Liver (tissue), 9 donors: ENCODE measurements around the gene CASQ2. TPM values are rescaled to one million over a fixed set of nuclear protein-coding genes. Genes with fewer than 3 reads are reported as not detected.

ENCODE experiments used
- DNase-seq: peaks from one replicate; pipeline ENCODE4 v3.0.0-alpha.2; 2017; ENCODE audit warnings: low spot score
- H3K27ac ChIP-seq, 2 donors: one replicate each; pipeline ENCODE4 v1.7.0; 2013; ENCODE audit warnings: inconsistent platforms in 2 of 2, low read length in 2 of 2, control low read depth in 1 of 2, low read depth in 1 of 2, mild to moderate bottlenecking in 1 of 2
- H3K27me3 ChIP-seq, 4 donors: one replicate each; pipeline versions ENCODE4 v1.6.1 to v1.7.0; 2013; ENCODE audit warnings: low read length in 3 of 4, inconsistent platforms in 1 of 4, mild to moderate bottlenecking in 1 of 4, moderate library complexity in 1 of 4; ENCODE audit not compliant: control insufficient read depth in 4 of 4, insufficient read depth in 4 of 4
- H3K36me3 ChIP-seq, 4 donors: one replicate each; pipeline versions ENCODE4 v1.6.1 to v1.7.0; 2013; ENCODE audit warnings: low read length in 3 of 4, mild to moderate bottlenecking in 3 of 4, low read depth in 1 of 4, moderate library complexity in 1 of 4; ENCODE audit not compliant: control insufficient read depth in 4 of 4, insufficient read depth in 3 of 4
- H3K4me1 ChIP-seq, 4 donors: one replicate each; pipeline versions ENCODE4 v1.6.1 to v1.7.0; 2013; ENCODE audit warnings: low read length in 3 of 4, mild to moderate bottlenecking in 3 of 4, moderate library complexity in 1 of 4; ENCODE audit not compliant: control insufficient read depth in 4 of 4, insufficient read depth in 4 of 4
- H3K4me3 ChIP-seq, 3 donors: one replicate each; pipeline versions ENCODE4 v1.6.1 to v1.7.0; 2013; ENCODE audit warnings: low read length in 3 of 3, control low read depth in 1 of 3, low read depth in 1 of 3, mild to moderate bottlenecking in 1 of 3
- H3K9ac ChIP-seq, 2 donors: one replicate each; pipeline ENCODE4 v1.7.0; 2013; ENCODE audit warnings: low read length in 2 of 2, mild to moderate bottlenecking in 2 of 2, moderate library complexity in 2 of 2, control low read depth in 1 of 2, low read depth in 1 of 2
- H3K9me3 ChIP-seq, 4 donors: one replicate each; pipeline versions ENCODE4 v1.6.1 to v1.7.0; 2013; ENCODE audit warnings: low read length in 3 of 4; ENCODE audit not compliant: control insufficient read depth in 4 of 4
- EGR1 ChIP-seq, 2 donors: IDR thresholded peaks; 2 replicates each; pipeline ENCODE4 v1.6.1; 2016 to 2018; ENCODE audit warnings: antibody characterized with exemption in 2 of 2, low read depth in 2 of 2
- FOXA1 ChIP-seq: IDR thresholded peaks from 2 replicates; pipeline ENCODE4 v1.6.1; 2016; ENCODE audit warnings: antibody characterized with exemption
- FOXA2 ChIP-seq: IDR thresholded peaks from 2 replicates; pipeline ENCODE4 v1.6.1; 2016; ENCODE audit warnings: antibody characterized with exemption
- HNF4A ChIP-seq, 2 donors: conservative IDR thresholded peaks; 2 replicates each; pipeline ENCODE4 v1.6.1; 2016; ENCODE audit warnings: antibody characterized with exemption in 2 of 2, mild to moderate bottlenecking in 2 of 2
- JUND ChIP-seq, 2 donors: IDR thresholded peaks; 2 replicates each; pipeline ENCODE4 v1.6.1; 2016; ENCODE audit warnings: antibody characterized with exemption in 2 of 2
- MAX ChIP-seq: IDR thresholded peaks from 2 replicates; pipeline ENCODE4 v1.6.1; 2016; ENCODE audit warnings: antibody characterized with exemption
- NR2F2 ChIP-seq: IDR thresholded peaks from 2 replicates; pipeline ENCODE4 v1.6.1; 2016; ENCODE audit warnings: antibody characterized with exemption
- RAD21 ChIP-seq, 2 donors: IDR thresholded peaks; 2 replicates each; pipeline ENCODE4 v1.6.1; 2016; ENCODE audit warnings: antibody characterized with exemption in 2 of 2, mild to moderate bottlenecking in 2 of 2
- RXRA ChIP-seq, 2 donors: IDR thresholded peaks; 2 replicates each; pipeline ENCODE4 v1.6.1; 2017 to 2018; ENCODE audit warnings: antibody characterized with exemption in 2 of 2, mild to moderate bottlenecking in 1 of 2
- SP1 ChIP-seq: IDR thresholded peaks from 2 replicates; pipeline ENCODE4 v1.6.1; 2018; ENCODE audit warnings: antibody characterized with exemption, mild to moderate bottlenecking
- YY1 ChIP-seq: IDR thresholded peaks from 2 replicates; pipeline ENCODE4 v1.6.1; 2016; ENCODE audit warnings: antibody characterized with exemption, mild to moderate bottlenecking
- WGBS: extraction: QIAGEN DNeasy Blood & Tissue Kit; methylation state at CpG from one replicate; pipeline ENCODE4 v1.1.7; 2013; 5-methylcytosine and 5-hydroxymethylcytosine counted together
- polyA plus RNA-seq, 2 donors: library from polyadenylated mRNA; stranded (reverse) in 1 of 2; unstranded in 1 of 2; fragments of 200-250 nt in 1 of 2; fragments of >200 nt in 1 of 2; fragmentation: Nextera tagmentation in 1 of 2; extraction: Ambion mirVana in 1 of 2; gene quantifications; one replicate each; pipeline versions ENCODE4 v1.2.1 to v1.2.3, GENCODE V29; 2013 to 2015
- total RNA-seq, 2 donors: library from RNA; depleted of rRNA; stranded (reverse); fragments of >200 nt; gene quantifications; one replicate each; pipeline ENCODE4 v1.2.3, GENCODE V29; 2014
- TF ChIP-seq, protein P1 (sequence below): IDR thresholded peaks from 2 replicates; pipeline ENCODE4 v1.6.1; 2016; ENCODE audit warnings: antibody characterized with exemption
- TF ChIP-seq, protein P2 (sequence below): fragments of 150-350 bp; IDR thresholded peaks from 2 replicates; pipeline ENCODE4 v1.5.1; 2017; ENCODE audit warnings: improper control_type of control experiment, low read depth, low read length; ENCODE audit not compliant: missing input control
- TF ChIP-seq, protein P3 (sequence below): IDR thresholded peaks from 2 replicates; pipeline ENCODE4 v1.6.1; 2016; ENCODE audit warnings: antibody characterized with exemption, mild to moderate bottlenecking
- donor health status: healthy.
- donor health status: healthy.
- donor health status: healthy.
- donor health status: healthy.
- donor health status: healthy.

Gene CASQ2
- total and polyA plus RNA-seq, 4 donors, result 0.33 to 1.1 TPM; not detected in 2

GRCh38 chr1:115660151-115660550 lies 108.4 kb downstream of the CASQ2 start:
- Histone ChIP-seq H3K4me3 (no peak overlapping the region), H3K9me3 (no peaks in the 10 kb centered on the region), H3K9ac (no peak overlapping the region), H3K27ac (no peak overlapping the region), H3K27me3 (no peaks in the 10 kb centered on the region), H3K36me3 (peaks cover 0 to 32% (median 16%) of the 10 kb centered on the region in 4 donors), H3K4me1 (peaks cover 0 to 12% (median 6%) of the 10 kb centered on the region in 4 donors)
- no peak for DNase-seq
- 94% methylated on average over 5 of the region's 5 CpGs for WGBS
- no peak for TF ChIP-seq FOXA2
- TF ChIP-seq YY1, result no peak
- no peak for TF ChIP-seq FOXA1

DNA sequence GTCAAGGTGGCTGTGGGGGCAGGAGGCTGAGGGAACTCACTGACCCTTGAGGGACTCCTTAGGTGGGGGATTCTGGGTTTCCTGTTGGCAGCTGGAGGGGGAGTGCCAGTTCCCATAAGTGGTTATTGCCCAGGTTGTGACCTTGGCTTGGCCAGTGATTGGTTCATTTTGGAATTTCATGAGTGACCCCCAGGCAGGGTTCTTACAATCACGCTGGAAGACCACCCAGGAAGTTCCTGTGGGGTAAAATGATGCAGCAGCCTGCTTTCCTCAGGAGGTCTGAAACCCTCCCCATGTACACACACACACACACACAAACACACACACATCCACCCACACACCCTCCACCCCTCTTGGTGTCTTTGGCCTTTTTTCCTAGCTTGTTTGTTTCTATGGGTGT lies 109.9 kb downstream of the CASQ2 start:
- Histone ChIP-seq H3K27ac (no peak overlapping the region), H3K36me3 (peaks cover 0 to 19% (median 9%) of the 10 kb centered on the region in 4 donors), H3K9me3 (no peaks in the 10 kb centered on the region), H3K4me1 (peaks cover 0 to 12% (median 6%) of the 10 kb centered on the region in 4 donors), H3K9ac (no peak overlapping the region), H3K27me3 (no peaks in the 10 kb centered on the region), H3K4me3 (no peak overlapping the region)
- DNase-seq, result no peak
- TF ChIP-seq NR2F2 (no peak), JUND (IDR thresholded peaks at IDR 0.05) (no peak)
- TF ChIP-seq, protein P1, sequence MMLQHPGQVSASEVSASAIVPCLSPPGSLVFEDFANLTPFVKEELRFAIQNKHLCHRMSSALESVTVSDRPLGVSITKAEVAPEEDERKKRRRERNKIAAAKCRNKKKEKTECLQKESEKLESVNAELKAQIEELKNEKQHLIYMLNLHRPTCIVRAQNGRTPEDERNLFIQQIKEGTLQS, result no peak
- 89% methylated on average over 1 of the region's 1 CpG for WGBS

GRCh38 chr1:115656461-115657077 lies 111.9 kb downstream of the CASQ2 start:
- H3K9ac ChIP-seq, result no peak overlapping the region
- H3K27me3 ChIP-seq, result no peaks in the 10 kb centered on the region
- 68% methylated on average over 5 of the region's 5 CpGs for WGBS
- peaks cover 0 to 12% (median 6%) of the 10 kb centered on the region in 4 donors for H3K4me1 ChIP-seq
- no peak for DNase-seq
- H3K9me3 ChIP-seq, result no peaks in the 10 kb centered on the region
- no peak overlapping the region for H3K27ac ChIP-seq
- no peak overlapping the region for H3K4me3 ChIP-seq
- H3K36me3 ChIP-seq, result peaks cover 0 to 13% (median 8%) of the 10 kb centered on the region in 4 donors
- TF ChIP-seq FOXA2 (no peak), MAX (no peak), RAD21 (IDR thresholded peaks at IDR 0.05) (no peak), JUND (IDR thresholded peaks at IDR 0.05) (no peak), YY1 (no peak), RXRA (IDR thresholded peaks at IDR 0.05) (no peak), HNF4A (conservative IDR thresholded peaks at IDR 0.05) (no peak), EGR1 (IDR thresholded peaks at IDR 0.05; ENCODE audit: low read depth in 2 of 2) (no peak), SP1 (no peak), FOXA1 (no peak)
- TF ChIP-seq, protein P2, sequence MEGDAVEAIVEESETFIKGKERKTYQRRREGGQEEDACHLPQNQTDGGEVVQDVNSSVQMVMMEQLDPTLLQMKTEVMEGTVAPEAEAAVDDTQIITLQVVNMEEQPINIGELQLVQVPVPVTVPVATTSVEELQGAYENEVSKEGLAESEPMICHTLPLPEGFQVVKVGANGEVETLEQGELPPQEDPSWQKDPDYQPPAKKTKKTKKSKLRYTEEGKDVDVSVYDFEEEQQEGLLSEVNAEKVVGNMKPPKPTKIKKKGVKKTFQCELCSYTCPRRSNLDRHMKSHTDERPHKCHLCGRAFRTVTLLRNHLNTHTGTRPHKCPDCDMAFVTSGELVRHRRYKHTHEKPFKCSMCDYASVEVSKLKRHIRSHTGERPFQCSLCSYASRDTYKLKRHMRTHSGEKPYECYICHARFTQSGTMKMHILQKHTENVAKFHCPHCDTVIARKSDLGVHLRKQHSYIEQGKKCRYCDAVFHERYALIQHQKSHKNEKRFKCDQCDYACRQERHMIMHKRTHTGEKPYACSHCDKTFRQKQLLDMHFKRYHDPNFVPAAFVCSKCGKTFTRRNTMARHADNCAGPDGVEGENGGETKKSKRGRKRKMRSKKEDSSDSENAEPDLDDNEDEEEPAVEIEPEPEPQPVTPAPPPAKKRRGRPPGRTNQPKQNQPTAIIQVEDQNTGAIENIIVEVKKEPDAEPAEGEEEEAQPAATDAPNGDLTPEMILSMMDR, result no peak
- TF ChIP-seq, protein P3, sequence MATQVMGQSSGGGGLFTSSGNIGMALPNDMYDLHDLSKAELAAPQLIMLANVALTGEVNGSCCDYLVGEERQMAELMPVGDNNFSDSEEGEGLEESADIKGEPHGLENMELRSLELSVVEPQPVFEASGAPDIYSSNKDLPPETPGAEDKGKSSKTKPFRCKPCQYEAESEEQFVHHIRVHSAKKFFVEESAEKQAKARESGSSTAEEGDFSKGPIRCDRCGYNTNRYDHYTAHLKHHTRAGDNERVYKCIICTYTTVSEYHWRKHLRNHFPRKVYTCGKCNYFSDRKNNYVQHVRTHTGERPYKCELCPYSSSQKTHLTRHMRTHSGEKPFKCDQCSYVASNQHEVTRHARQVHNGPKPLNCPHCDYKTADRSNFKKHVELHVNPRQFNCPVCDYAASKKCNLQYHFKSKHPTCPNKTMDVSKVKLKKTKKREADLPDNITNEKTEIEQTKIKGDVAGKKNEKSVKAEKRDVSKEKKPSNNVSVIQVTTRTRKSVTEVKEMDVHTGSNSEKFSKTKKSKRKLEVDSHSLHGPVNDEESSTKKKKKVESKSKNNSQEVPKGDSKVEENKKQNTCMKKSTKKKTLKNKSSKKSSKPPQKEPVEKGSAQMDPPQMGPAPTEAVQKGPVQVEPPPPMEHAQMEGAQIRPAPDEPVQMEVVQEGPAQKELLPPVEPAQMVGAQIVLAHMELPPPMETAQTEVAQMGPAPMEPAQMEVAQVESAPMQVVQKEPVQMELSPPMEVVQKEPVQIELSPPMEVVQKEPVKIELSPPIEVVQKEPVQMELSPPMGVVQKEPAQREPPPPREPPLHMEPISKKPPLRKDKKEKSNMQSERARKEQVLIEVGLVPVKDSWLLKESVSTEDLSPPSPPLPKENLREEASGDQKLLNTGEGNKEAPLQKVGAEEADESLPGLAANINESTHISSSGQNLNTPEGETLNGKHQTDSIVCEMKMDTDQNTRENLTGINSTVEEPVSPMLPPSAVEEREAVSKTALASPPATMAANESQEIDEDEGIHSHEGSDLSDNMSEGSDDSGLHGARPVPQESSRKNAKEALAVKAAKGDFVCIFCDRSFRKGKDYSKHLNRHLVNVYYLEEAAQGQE, result no peak
